ENCODE results near the gene ASS1.

Gene ASS1

GRCh38 chr9:130458027-130458803, 13.5 kb downstream of the ASS1 start:
- DNase-seq: no peak

DNA sequence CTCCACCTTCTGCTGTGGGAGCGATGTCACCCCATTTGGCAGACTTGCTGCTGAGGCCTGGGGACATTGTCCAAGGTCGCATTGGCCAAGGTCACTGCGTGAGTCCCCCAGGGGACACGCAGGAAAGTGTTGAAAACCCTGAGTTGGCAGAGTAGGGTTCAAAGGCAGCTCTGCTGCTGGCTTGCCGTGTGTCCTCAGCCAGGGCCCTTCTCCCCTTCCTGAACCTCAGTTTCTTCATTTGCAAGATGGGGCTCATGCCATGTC, 14.0 kb downstream of the ASS1 start:
- DNase-seq: no peak

DNA sequence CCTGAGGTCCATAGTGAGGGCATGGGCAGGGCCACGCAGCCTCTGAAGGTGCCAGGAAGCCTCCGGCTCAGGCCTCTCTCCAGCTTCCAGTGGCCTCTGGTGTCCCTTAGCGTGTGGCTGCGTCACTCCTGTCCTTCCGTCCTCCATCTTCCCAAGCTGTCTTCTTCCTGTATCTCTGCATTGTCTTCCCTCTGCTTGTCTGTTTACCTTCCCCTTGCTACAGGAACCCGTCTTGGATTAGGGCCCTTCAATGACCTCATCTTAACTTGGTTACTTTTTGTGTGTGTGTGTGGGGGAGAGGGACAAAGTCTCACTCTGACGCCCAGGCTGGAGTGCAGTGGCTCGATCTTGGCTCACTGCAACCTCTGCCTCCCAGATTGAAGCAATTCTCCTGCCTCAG, 14.4 kb downstream of the ASS1 start:
- DNase-seq: no peak

GRCh38 chr9:130459941-130460669, 15.3 kb downstream of the ASS1 start:
- DNase-seq: no peak

DNA sequence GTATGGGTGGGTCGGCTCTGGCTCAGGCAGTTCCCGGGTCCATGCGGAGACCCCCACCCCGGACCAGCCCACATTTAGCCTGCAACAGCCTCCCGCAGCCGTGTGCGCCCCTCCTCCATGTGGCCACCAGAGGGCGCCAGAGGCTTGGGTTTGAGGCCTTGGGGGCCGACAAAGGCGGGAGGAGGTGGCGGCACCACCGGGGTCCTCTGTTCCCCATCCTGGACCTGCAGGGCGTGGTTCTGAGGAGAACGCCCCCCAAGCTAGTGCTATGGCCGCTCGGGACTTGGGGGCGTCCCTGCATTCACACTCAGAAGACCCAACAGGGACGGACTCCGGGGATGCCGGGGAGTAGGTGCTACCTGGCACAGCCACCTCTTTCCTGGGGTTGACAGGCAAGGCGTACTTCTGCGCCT, 16.5 kb downstream of the ASS1 start:
- no peak for DNase-seq

- DNase-seq: no peak
These were observed 17.0 kb downstream of the ASS1 start for GRCh38 chr9:130461731-130462130.

DNA sequence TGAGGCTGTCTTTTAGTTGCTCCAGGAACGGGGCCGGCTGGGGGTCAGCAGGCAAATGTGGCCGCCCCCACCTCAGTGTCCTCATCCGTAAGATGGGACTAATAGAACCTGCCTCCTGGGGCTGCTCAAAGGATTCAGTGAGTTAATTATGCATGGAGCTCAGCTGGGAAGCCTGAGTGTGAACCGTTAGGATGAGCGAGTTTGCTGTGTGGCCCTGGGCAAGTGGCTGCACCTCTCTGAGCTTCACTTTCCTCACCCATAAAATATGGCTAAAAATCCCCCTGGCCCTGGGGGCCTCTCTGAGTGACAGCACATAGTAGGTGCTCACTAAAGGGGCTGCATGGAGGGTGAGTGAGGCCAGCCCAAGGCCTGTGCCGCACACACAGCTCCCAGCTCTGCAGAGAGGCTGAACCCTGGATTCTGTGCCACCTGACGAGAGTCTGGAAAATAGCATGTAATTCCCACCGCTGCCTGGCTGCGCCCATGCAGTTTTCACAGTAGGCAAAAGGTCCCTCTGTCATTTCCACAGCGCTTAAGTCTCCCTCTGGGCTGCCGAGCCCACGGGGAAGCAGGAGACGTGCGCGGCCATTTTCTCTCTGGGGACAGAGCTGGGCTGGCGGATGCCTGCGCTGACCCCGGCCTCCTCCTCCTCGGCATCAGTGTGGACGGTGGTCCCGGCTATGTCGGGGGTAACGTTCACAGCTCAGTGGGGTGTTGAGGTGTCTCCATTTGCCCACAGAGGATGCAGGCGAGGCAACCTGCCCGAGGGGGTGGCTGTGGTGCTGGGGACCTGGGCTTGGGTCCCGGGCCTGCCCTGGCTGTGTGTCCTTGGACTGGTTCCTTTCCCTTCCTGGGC, 18.2 kb downstream of the ASS1 start:
- no peak for DNase-seq

GRCh38 chr9:130463763-130464745, 19.3 kb downstream of the ASS1 start:
- no peak for DNase-seq

DNA sequence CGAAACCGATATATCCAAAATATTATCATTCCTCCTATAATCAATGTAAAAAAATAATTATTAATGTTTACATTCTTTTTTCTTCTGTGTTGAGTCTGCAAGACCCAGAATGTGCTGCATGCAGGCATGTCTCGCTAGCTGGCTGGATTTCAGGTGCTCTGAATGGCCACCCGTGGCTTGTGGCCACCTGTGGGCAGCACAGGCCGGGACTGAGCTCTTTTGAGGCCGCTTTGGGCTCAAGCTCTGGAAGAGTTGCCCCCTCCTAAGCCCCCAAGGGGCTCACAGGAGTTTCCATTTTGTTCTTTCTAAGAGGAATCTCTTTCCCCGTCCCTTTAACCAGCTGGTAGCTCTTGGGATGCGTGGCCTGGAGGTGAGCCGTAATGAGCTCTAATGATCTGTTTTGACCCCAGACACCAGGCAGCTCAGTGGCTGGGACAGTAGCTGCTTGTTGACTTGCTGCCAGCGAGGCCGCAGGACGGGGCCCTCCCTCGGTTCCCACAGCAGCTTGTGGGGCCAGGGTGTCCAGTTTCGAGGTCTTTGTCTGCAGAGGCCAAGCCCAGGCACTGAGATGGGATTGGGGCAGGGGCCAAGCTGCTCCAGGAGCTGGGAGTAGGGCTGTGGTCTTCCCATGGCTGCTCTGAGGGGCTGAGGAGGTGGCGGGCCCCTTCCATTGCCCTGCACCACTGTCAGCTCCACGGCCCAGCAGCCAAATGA, 20.8 kb downstream of the ASS1 start:
- no peak for DNase-seq

GRCh38 chr9:130466537-130467217, 21.9 kb downstream of the ASS1 start:
- DNase-seq: no peak

- no peak for DNase-seq
These were observed 22.6 kb downstream of the ASS1 start for GRCh38 chr9:130467316-130467715.

DNA sequence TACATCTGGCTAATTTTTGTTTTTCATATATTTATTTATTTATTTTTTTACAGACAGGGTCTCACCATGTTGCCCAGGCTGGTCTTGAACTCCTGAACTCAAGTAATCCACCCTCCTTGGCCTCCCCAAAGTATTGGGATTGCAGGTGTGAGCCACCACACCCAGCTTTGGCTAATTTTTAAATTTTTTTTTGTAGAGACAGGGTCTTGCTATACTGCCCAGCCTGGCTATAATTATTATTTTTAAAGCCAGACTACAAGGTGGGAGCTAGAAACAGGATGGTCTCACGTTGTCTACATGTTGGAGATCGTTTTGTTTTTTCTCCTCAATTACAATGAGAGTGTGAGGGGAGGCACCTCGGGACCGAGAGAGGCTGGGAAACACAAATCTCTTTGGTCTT, 23.8 kb downstream of the ASS1 start:
- no peak for DNase-seq

DNA sequence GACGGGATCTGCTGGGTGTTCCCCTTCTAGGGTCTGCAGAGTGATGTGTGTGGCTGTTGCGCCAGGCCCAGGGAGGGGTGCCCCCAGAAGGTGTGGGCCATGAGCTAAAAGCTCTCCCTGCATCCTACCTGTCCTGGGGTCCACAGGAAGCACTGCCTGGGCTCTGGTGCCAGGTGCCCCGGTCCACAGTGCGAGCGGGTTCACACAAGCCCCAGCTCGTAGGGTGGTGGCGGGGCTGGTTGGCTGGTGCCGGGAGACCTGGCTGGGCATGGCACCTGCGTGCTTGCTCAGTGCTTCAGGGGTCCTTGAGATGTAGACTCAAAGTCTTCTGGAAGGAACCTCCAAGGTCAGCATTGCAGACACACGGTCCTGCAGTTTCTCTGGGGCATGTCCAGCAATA, 25.5 kb downstream of the ASS1 start:
- DNase-seq: no peak

- no peak for DNase-seq
These were observed 26.2 kb downstream of the ASS1 start for GRCh38 chr9:130470950-130471349.

DNA sequence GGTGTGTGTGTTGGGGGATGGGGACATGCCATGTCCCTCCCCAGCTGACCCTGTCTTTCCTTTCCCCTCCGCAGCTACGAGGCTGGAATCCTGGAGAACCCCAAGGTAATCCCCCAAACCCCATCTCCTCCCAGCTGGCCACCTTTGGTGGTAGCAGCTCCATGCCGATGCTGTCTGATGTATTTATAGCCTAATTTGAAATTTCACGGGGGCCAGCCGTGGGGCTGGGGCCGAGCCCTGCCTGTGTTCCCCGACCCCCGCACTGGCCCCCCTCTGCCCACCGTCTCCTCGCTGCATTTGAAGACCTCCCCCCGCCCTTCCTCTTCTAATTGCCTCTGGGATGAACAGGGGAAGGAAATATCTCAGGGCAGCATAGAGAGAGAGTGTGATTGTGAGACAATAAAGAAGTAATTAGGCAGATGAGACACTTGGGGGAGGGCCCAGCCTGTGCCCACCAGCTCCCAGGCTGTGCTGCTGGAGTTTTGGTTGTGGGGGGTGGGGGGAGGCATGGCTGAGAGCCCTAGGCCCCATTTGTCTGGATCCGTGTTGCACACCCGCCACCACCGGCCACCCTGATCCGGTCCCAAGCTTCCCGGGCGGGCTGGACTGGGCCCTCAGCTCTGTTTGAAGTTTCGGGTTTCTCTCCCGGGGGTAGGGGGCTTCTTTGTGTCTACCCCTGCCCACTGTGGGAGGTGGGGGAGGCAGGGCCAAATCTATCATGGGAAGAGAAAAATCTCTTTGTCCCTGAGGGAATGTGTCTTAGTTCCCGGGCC, 26.8 kb downstream of the ASS1 start:
- DNase-seq: no peak

DNA sequence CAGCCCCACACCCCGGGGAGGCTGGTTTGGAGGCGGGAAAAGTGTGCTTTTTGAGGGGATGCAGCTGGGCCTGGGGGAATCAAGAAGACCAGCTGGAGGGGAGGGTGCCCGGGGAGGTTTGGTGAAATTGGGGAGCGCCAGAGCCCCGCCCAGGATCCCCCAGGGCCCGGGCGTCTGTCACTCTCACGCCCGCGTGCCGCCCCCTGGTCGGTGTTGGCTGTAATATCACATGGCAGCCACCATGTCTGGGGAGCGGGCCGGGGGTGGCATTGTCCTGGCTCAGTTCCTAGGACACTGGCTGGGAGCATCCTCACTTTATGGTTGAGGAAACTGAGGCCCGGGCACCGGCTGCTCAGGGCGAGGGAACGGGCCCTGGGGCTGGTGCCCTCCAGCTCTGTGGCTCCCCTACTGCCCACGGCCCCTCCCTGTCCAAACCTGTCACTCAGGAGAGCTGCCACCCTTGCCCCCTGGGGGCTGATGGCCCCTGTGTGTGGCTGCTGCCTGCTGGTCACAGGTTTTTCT, 27.5 kb downstream of the ASS1 start:
- DNase-seq: no peak

DNA sequence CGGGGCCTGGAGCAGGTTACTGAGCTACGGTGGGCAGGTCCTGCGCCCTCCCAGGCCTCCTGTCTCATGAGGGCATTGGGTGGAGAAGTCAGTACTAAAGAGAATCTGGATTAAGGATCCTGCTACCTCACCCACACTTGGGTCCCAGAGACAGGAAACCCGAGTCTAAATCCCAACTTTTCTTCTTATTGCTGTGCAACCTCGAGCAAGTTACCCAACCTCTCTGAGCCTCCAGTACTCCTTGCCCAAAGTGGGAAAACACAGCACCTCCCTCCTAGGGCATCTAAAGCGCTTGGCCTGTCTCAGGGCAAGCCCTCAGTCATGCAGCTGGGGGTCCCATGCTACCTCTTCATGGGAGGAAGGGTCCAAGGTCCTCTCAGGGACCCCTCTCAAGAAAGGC, 28.2 kb downstream of the ASS1 start:
- no peak for DNase-seq

DNA sequence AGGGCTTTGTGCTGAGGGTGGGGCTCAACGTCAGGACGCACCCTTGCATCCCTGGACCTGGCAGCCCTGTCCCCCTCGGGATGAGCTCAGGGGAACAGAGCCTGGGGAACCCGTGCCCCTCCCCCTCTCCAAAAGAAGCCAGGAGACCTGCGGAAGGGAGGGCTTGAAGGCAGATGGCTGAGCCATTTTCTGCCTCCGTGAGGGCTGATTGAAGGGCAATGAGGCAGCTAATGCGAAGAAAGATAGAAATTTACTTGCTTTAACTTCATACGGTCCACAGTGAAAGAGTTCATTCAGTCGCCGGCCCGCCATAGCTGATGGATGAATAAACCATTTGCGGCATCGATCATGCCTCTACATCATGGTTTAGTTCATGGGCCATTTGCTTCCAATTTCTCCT, 28.8 kb downstream of the ASS1 start:
- no peak for DNase-seq

DNA sequence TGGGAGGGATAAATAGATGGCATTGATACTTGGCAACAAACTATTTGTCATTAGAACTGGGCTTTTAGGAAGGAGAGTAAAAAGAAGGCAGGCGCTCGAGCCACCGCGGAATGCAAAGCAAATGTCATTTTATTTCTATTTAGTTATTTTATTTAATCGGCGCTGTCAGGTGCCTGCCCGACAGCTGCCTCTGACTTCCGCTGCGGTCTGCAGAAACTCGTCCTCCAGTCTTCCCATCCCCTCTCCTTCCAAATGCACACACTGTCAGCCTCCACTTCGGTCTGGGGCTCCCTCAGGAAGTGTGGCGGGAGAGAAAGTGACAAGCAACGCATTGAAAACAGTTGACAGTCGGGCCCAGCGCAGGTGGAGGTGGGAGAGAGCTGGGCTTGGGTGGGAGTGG, 29.3 kb downstream of the ASS1 start:
- DNase-seq: no peak

- no peak for DNase-seq
These were observed 31.5 kb downstream of the ASS1 start for GRCh38 chr9:130476151-130476730.

Data from SIG-M5 (cell line).